ENCODE results near the gene PDXK. TPM values are rescaled to one million over a fixed set of nuclear protein-coding genes. Genes with fewer than 3 reads are reported as not detected.

PDXK gene
- total and polyA plus RNA-seq, 2 of the 13 experiments (the other 11 are each of a cell fraction or from before 2014, with no cell fraction given): 114 to 184 TPM

- TF ChIP-seq, protein P1, sequence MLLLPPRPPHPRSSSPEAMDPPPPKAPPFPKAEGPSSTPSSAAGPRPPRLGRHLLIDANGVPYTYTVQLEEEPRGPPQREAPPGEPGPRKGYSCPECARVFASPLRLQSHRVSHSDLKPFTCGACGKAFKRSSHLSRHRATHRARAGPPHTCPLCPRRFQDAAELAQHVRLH (CRISPR knock-in tag; IDR thresholded peaks at IDR 0.05; ENCODE audit: borderline replicate concordance, low read depth): peak; percentile 85; the same call in 1 of the 2 replicates
- TF ChIP-seq, protein P2, sequence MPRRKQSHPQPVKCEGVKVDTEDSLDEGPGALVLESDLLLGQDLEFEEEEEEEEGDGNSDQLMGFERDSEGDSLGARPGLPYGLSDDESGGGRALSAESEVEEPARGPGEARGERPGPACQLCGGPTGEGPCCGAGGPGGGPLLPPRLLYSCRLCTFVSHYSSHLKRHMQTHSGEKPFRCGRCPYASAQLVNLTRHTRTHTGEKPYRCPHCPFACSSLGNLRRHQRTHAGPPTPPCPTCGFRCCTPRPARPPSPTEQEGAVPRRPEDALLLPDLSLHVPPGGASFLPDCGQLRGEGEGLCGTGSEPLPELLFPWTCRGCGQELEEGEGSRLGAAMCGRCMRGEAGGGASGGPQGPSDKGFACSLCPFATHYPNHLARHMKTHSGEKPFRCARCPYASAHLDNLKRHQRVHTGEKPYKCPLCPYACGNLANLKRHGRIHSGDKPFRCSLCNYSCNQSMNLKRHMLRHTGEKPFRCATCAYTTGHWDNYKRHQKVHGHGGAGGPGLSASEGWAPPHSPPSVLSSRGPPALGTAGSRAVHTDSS (CRISPR knock-in tag; conservative IDR thresholded peaks at IDR 0.05): no peak
- no peak for TF ChIP-seq CC2D1A (CRISPR knock-in tag; IDR thresholded peaks at IDR 0.05)
- peak; percentile 71; the same call in 1 of the 2 replicates for TF ChIP-seq ZNF550 (CRISPR knock-in tag; IDR thresholded peaks at IDR 0.05; ENCODE audit: borderline replicate concordance)
- TF ChIP-seq KDM5B (CRISPR knock-in tag; IDR thresholded peaks at IDR 0.05; ENCODE audit: borderline replicate concordance): peak; percentile 93
- no peak for TF ChIP-seq STAT5B (CRISPR knock-in tag; IDR thresholded peaks at IDR 0.05)
- TF ChIP-seq ARNTL (CRISPR knock-in tag; IDR thresholded peaks at IDR 0.05): peak; percentile 95
- no peak for TF ChIP-seq GLMP (CRISPR knock-in tag; IDR thresholded peaks at IDR 0.05; ENCODE audit: borderline replicate concordance)
- TF ChIP-seq SNAPC4 (CRISPR knock-in tag; IDR thresholded peaks at IDR 0.05): no peak
- no peak for TF ChIP-seq U2AF2 (IDR thresholded peaks at IDR 0.05; ENCODE audit: low read depth, low read length)
- TF ChIP-seq IKZF5 (CRISPR knock-in tag; IDR thresholded peaks at IDR 0.05): peak; percentile 83
- TF ChIP-seq NFRKB (IDR thresholded peaks at IDR 0.05): no peak
- no peak for TF ChIP-seq ISX (CRISPR knock-in tag; conservative IDR thresholded peaks at IDR 0.05)
- TF ChIP-seq PRMT3 (CRISPR knock-in tag; IDR thresholded peaks at IDR 0.05; ENCODE audit: borderline replicate concordance, low read depth): 0 out of 2 replicates have a peak, but pooled peaks have one; percentile 38
- peak; percentile 32; the same call in 1 of the 2 replicates for TF ChIP-seq SOX13 (IDR thresholded peaks at IDR 0.05)
- peak in 1 of 2 experiments; percentile 51; a peak in 2 of 4 replicates for TF ChIP-seq SOX13 (CRISPR knock-in tag; conservative IDR thresholded peaks at IDR 0.05 in 1 of 2, IDR thresholded peaks at IDR 0.05 in 1 of 2)
- no peak; the same call in 1 of the 2 replicates for TF ChIP-seq NR2F6 (IDR thresholded peaks at IDR 0.05)
- peak; percentile 53 for TF ChIP-seq NR2F6 (CRISPR knock-in tag; IDR thresholded peaks at IDR 0.05)
- TF ChIP-seq CBX2 (IDR thresholded peaks at IDR 0.05; ENCODE audit: low read depth, low read length): no peak
- TF ChIP-seq CBX2 (CRISPR knock-in tag; IDR thresholded peaks at IDR 0.05; ENCODE audit: low read depth): no peak
- TF ChIP-seq ZNF501 (CRISPR knock-in tag; IDR thresholded peaks at IDR 0.05): peak; percentile 89
Observed at GRCh38 chr21:43728467-43729390, 9.8 kb downstream of the PDXK start (continued).

All from HepG2 (cell line).